ENCODE results near the gene PIGO. TPM values are rescaled to one million over a fixed set of nuclear protein-coding genes. Genes with fewer than 3 reads are reported as not detected.

PIGO gene
- total RNA-seq, 1 donor from 2014 or later: 30.9 TPM

Other genes with a start within 250 kb of the PIGO start
- not detected in 2 replicates for gene PHF24, start 138.3 kb downstream of the PIGO start, total RNA-seq
- gene DNAJB5, start 106.8 kb downstream of the PIGO start, total RNA-seq: 3.9 and 4.6 TPM in 2 replicates
- gene VCP, start 24.0 kb downstream of the PIGO start, total RNA-seq: 292 and 296 TPM in 2 replicates
- gene FANCG, start 16.6 kb downstream of the PIGO start, total RNA-seq: 81.2 and 86.9 TPM in 2 replicates
- 141 and 143 TPM in 2 replicates for gene STOML2, start 6.5 kb upstream of the PIGO start, total RNA-seq
- gene ATOSB, start 19.3 kb upstream of the PIGO start, total RNA-seq: 15.8 and 16.2 TPM in 2 replicates
- 0.20 and 0.47 TPM in 2 replicates for gene UNC13B, start 65.4 kb upstream of the PIGO start, total RNA-seq